ENCODE data around the gene FAM98C. TPM values are rescaled to one million over a fixed set of nuclear protein-coding genes. Genes with fewer than 3 reads are reported as not detected.

FAM98C gene
- total RNA-seq, result 9.7 and 11.2 TPM in 2 replicates

GRCh38 chr19:38402967-38403674 is at the start of gene FAM98C:
Gene FAM98C (plus strand): TSS chr19:38403093. CDS start chr19:38403154, 61 bp downstream.

GRCh38 chr19:38374332-38375097 is 28.4 kb upstream of the FAM98C start, which contains the start of gene PSMD8:
Gene PSMD8 (plus strand): TSS chr19:38374571. CDS start chr19:38374602, 31 bp downstream.

GRCh38 chr19:38387550-38388348 is 15.1 kb upstream of the FAM98C start, which contains the start of gene GGN:
Gene GGN (minus strand): TSS chr19:38388034. CDS start chr19:38387261, 773 bp downstream.

GRCh38 chr19:38388349-38389100 is 14.4 kb upstream of the FAM98C start, which contains the start of gene SPRED3:
Gene SPRED3 (plus strand): TSS chr19:38388697. CDS start chr19:38390303, 1,606 bp downstream.

GRCh38 chr19:38425810-38426466 is 23.0 kb downstream of the FAM98C start, which contains the start of gene RASGRP4:
Gene RASGRP4 (minus strand): TSS chr19:38426219. CDS start chr19:38426091, 128 bp downstream.

GRCh38 chr19:38433268-38433733 is 30.4 kb downstream of the FAM98C start, which contains the start of gene RYR1:
Gene RYR1 (plus strand): TSS chr19:38433691. CDS start chr19:38433830, 139 bp downstream.

Other genes starting within 250 kb of the FAM98C start
- gene DPF1, start 178.9 kb upstream of the FAM98C start, total RNA-seq, result 0.88 and 5.9 TPM in 2 replicates
- 0.44 and 1.6 TPM in 2 replicates for gene PPP1R14A, start 146.7 kb upstream of the FAM98C start, total RNA-seq
- gene SPINT2, start 138.5 kb upstream of the FAM98C start, total RNA-seq, result 4.9 and 9.8 TPM in 2 replicates
- not detected in 2 replicates for gene C19orf33, start 98.8 kb upstream of the FAM98C start, total RNA-seq
- 73.3 and 84.5 TPM in 2 replicates for gene YIF1B, start 87.1 kb upstream of the FAM98C start, total RNA-seq
- 10.5 and 13.1 TPM in 2 replicates for gene KCNK6, start 83.2 kb upstream of the FAM98C start, total RNA-seq
- 1.1 TPM in 1 of 2 replicates, not detected in the other for gene CATSPERG, start 67.3 kb upstream of the FAM98C start, total RNA-seq
- gene PSMD8, start 28.5 kb upstream of the FAM98C start, total RNA-seq, result 326 and 416 TPM in 2 replicates
- gene GGN, start 15.1 kb upstream of the FAM98C start, total RNA-seq, result 0.44 and 0.57 TPM in 2 replicates
- 3.7 and 10.2 TPM in 2 replicates for gene SPRED3, start 14.4 kb upstream of the FAM98C start, total RNA-seq
- not detected in 2 replicates for gene RASGRP4, start 23.1 kb downstream of the FAM98C start, total RNA-seq
- under 0.01 TPM in 2 replicates for gene RYR1, start 30.6 kb downstream of the FAM98C start, total RNA-seq
- gene MAP4K1, start 214.9 kb downstream of the FAM98C start, total RNA-seq, result 0.22 and 0.72 TPM in 2 replicates
- gene EIF3K, start 216.1 kb downstream of the FAM98C start, total RNA-seq, result 425 and 690 TPM in 2 replicates
- gene ACTN4, start 244.6 kb downstream of the FAM98C start, total RNA-seq, result 250 and 739 TPM in 2 replicates

Measured in placental pericyte (primary cell).